SU-DHL-6 (cell line): ENCODE measurements around the gene CCL21.

Source experiments
- H2AFZ ChIP-seq: fragments of 200-600 bp; sonication (generic); 2 replicates; pipeline ENCODE4 v1.6.1; 2014; ENCODE audit warnings: low read depth, mild to moderate bottlenecking, moderate library complexity, mixed read lengths, antibody characterized with exemption, low read length; ENCODE audit not compliant: severe bottlenecking
- H3F3A ChIP-seq: fragments of 200-600 bp; shearing (Covaris generic); 2 replicates; pipeline ENCODE4 v1.6.0; 2016; ENCODE audit warnings: antibody characterized with exemption, mild to moderate bottlenecking; ENCODE audit not compliant: insufficient read depth
- H3K27ac ChIP-seq: fragments of 200-600 bp; sonication (generic); 2 replicates; pipeline ENCODE4 v1.5.1; 2016; ENCODE audit warnings: low read depth, mild to moderate bottlenecking, low read length, moderate library complexity, mixed read lengths
- H3K27me3 ChIP-seq: fragments of 200-600 bp; sonication (generic), shearing (Covaris generic); 2 replicates; pipeline ENCODE4 v1.6.0; 2014; ENCODE audit warnings: mild to moderate bottlenecking, low read length
- H3K36me3 ChIP-seq: fragments of 200-600 bp; sonication (generic); 2 replicates; pipeline ENCODE4 v1.6.1; 2014; ENCODE audit warnings: mild to moderate bottlenecking, low read length, mixed read lengths
- H3K4me2 ChIP-seq: fragments of 300-600, 200-600 bp; shearing (Covaris generic), sonication (generic); 2 replicates; pipeline ENCODE4 v1.6.0; 2014; ENCODE audit warnings: low read length, low read depth, mild to moderate bottlenecking; ENCODE audit not compliant: poor library complexity, severe bottlenecking
- H3K4me3 ChIP-seq: fragments of 200-600 bp; sonication (generic); 2 replicates; pipeline ENCODE4 v1.5.1; 2014; ENCODE audit warnings: antibody characterized with exemption, low read length, mild to moderate bottlenecking, mixed read lengths; ENCODE audit not compliant: insufficient read depth, poor library complexity, severe bottlenecking
- H3K79me2 ChIP-seq: fragments of 200-600 bp; sonication (generic); 2 replicates; pipeline ENCODE4 v1.6.1; 2014; ENCODE audit warnings: mild to moderate bottlenecking, low read length, moderate library complexity; ENCODE audit not compliant: insufficient read depth
- H3K9ac ChIP-seq: fragments of 200-600 bp; sonication (generic); 2 replicates; pipeline ENCODE4 v1.7.0; 2014; ENCODE audit warnings: mild to moderate bottlenecking, low read length
- H3K9me2 ChIP-seq: fragments of 200-600 bp; sonication (generic); replicated peaks from 2 replicates; pipeline ENCODE4 v1.6.1; 2014; ENCODE audit warnings: low read length; ENCODE audit not compliant: insufficient read depth
- H3K9me3 ChIP-seq: fragments of 200-600 bp; sonication (generic); 2 replicates; pipeline ENCODE4 v1.6.1; 2014; ENCODE audit warnings: low read length, mixed read lengths; ENCODE audit not compliant: insufficient read depth
- H4K20me1 ChIP-seq: fragments of 200-600 bp; sonication (generic); 2 replicates; pipeline ENCODE4 v1.6.1; 2014; ENCODE audit warnings: low read depth, mild to moderate bottlenecking, antibody characterized with exemption, low read length, moderate library complexity, mixed read lengths
- CTCF ChIP-seq: fragments of 200-600 bp; sonication (generic); IDR thresholded peaks from one replicate; pipeline ENCODE4 v1.5.1; 2017; ENCODE audit warnings: antibody characterized with exemption, mild to moderate bottlenecking, low read length, moderate library complexity; ENCODE audit not compliant: insufficient read depth, poor library complexity, severe bottlenecking
- EZH2phosphoT487 ChIP-seq: fragments of 200-600 bp; sonication (generic), shearing (Covaris generic); conservative IDR thresholded peaks from 2 replicates; pipeline ENCODE4 v1.6.1; 2018; ENCODE audit warnings: mild to moderate bottlenecking, antibody characterized with exemption, low read length, moderate library complexity, mixed read lengths

CCL21 gene

GRCh38 chr9:34707130-34707529 lies 2.8 kb downstream of the CCL21 start:
- no peak for TF ChIP-seq CTCF
- TF ChIP-seq EZH2phosphoT487: no peak

GRCh38 chr9:34701769-34702736 lies 7.9 kb downstream of the CCL21 start:
- peak overlapping the region; percentile 85 for H2AFZ ChIP-seq
- no peaks in the 10 kb centered on the region for H4K20me1 ChIP-seq
- TF ChIP-seq CTCF (peak; percentile 99), EZH2phosphoT487 (no peak)
- no peaks in the 10 kb centered on the region for H3K27me3 ChIP-seq
- H3F3A ChIP-seq: no peaks in the 10 kb centered on the region
- H3K9me2 ChIP-seq: no peaks in the 10 kb centered on the region
- H3K27ac ChIP-seq: no peak overlapping the region
- H3K36me3 ChIP-seq: no peaks in the 10 kb centered on the region
- H3K9me3 ChIP-seq: no peaks in the 10 kb centered on the region
- no peaks in the 10 kb centered on the region for H3K79me2 ChIP-seq
- peak overlapping the region; percentile 57 for H3K4me2 ChIP-seq
- peak overlapping the region; percentile 43 for H3K4me3 ChIP-seq
- peak overlapping the region; percentile 46 for H3K9ac ChIP-seq

More at GRCh38 chr9:34707130-34707529, 2.8 kb downstream of the CCL21 start:
- H3F3A ChIP-seq: no peaks in the 10 kb centered on the region
- H3K79me2 ChIP-seq: no peaks in the 10 kb centered on the region
- H3K27me3 ChIP-seq: no peaks in the 10 kb centered on the region
- H3K9me2 ChIP-seq: no peaks in the 10 kb centered on the region
- H3K27ac ChIP-seq: no peak overlapping the region
- no peak overlapping the region for H3K9ac ChIP-seq
- H3K4me2 ChIP-seq: no peak overlapping the region
- no peak overlapping the region for H3K4me3 ChIP-seq
- H3K9me3 ChIP-seq: no peaks in the 10 kb centered on the region
- no peaks in the 10 kb centered on the region for H4K20me1 ChIP-seq
- H2AFZ ChIP-seq: no peak overlapping the region
- H3K36me3 ChIP-seq: no peaks in the 10 kb centered on the region

GRCh38 chr9:34701023-34701768 lies 8.7 kb downstream of the CCL21 start:
- H3K27ac ChIP-seq: no peak overlapping the region
- no peaks in the 10 kb centered on the region for H3K9me3 ChIP-seq
- peak overlapping the region; percentile 43 for H3K4me3 ChIP-seq
- H3K9me2 ChIP-seq: no peaks in the 10 kb centered on the region
- TF ChIP-seq EZH2phosphoT487 (no peak), CTCF (peak; percentile 94)
- H3K4me2 ChIP-seq: peak overlapping the region; percentile 57
- no peaks in the 10 kb centered on the region for H3K79me2 ChIP-seq
- peak overlapping the region; percentile 85 for H2AFZ ChIP-seq
- H4K20me1 ChIP-seq: no peaks in the 10 kb centered on the region
- no peaks in the 10 kb centered on the region for H3F3A ChIP-seq
- H3K27me3 ChIP-seq: no peaks in the 10 kb centered on the region
- peak overlapping the region; percentile 46 for H3K9ac ChIP-seq
- no peaks in the 10 kb centered on the region for H3K36me3 ChIP-seq
